DMS 273 (cell line): ENCODE data around the gene PTH2.

Source experiments
- DNase-seq: peaks from one replicate; lab custom pipeline; 2025; ENCODE audit not compliant: unreplicated experiment; lab: John Stamatoyannopoulos, UW

The PTH2 gene

DNA sequence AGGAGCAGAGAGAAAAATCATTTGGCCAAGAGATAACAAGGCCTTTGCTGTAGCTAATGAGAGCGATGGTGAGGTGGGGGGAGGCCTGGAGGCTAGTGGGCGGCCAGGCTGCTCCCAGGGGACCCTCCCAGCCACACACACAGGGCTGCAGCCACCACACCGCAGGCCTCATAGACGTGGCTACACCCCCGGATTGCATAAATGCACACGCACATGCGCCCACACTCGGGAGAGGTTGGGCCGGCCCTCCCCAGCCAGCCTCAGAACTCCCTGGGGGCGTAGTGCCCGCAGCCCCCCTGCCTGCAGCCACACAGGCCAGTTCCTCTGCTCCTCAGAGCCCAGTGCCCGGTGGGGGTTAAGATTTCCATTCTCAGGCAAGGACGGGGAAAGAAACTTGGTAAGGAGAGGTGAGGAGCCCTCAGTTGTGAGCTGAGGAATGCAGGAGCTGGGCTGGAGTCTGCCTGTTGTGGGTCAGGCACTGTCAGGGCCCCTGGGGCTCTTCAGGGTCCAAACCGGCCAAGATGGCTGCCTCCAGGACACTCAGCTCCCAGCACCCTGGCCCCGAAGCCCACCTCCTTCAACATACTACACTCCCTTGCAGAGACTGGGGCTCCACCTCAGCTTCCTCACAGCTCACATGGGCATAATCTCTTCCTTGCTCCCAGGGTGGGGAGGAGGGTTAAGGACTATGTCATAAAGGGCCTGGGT, 8.0 kb downstream of the PTH2 start:
- no peak for DNase-seq

DNA sequence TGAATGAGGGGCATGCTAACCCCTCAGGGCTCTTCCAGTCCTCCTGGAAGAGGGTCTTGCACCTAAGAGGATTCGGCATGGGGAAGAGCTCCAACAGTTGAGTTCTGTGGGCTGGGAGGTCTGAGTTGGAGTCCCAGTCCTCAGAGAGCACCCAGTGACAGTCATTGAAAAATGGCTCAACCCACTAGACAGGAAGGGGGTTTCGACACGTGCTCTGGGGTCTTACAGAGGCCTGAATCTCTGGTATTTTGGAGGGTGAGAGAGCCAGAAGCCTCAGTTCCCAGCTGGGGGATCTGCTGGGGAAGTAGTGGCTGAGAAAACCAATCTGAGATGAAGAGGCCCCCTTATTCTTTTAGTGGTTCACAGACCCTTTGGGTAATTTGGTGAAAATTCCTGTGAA, 9.0 kb downstream of the PTH2 start:
- no peak for DNase-seq

- no peak for DNase-seq
These were observed 9.9 kb downstream of the PTH2 start for GRCh38 chr19:49413348-49413747.

GRCh38 chr19:49411681-49412326, 11.4 kb downstream of the PTH2 start:
- DNase-seq: no peak

DNA sequence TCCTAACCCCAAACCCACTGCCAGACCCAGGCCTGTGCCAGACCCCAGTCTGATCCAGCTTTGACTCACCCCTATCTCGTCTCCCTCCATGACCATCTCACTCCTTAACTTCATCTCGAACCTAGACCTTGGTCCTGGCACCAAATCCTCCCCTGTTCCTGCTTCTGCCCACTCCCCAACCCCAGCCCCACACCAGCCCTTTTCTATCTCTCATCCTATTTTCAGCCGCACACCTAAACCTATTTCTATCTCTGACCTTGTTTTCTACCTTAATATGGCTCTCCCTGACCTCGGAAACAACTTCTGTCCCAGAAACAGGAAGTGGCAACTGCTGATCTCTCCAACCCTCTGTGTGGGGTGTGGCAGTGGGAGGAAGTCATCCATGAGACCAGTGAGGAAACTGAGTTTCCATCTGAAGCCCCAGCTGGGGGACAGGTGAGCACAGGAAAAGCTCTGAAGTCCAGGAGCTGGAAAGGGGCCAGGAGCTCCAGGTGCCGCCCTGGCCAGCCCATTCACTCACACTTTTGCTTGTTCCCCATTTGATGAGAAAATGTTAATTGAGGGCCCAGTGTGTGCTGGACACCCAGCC, 13.7 kb downstream of the PTH2 start:
- DNase-seq: no peak

- no peak for DNase-seq
These were observed 14.3 kb downstream of the PTH2 start for GRCh38 chr19:49408816-49409440.

DNA sequence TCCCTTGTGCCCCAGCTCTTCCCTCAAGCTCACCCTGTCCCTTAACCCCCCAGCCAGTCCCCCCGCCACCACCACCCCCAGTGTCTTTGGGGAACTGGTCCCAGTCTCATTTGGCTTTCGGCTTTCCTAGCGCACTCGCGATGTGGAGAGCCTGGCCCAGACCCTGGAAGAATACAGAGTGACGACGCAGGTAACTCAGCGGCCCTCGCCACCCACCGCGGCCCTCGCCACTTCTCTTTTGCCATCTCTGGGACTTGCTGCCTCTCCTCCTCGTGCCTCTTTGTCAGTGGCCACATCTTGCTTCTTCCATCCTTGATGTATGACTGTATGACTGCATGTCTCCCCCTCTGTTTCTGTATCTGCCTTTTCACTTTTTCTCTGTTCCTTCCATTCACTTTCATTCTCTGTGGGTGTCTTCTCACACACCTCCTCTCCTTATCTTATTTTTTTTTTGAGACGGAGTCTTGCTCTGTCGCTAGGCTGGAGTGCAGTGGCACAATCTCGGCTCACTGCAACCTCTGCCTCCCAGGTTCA, 15.7 kb downstream of the PTH2 start:
- DNase-seq: no peak

DNA sequence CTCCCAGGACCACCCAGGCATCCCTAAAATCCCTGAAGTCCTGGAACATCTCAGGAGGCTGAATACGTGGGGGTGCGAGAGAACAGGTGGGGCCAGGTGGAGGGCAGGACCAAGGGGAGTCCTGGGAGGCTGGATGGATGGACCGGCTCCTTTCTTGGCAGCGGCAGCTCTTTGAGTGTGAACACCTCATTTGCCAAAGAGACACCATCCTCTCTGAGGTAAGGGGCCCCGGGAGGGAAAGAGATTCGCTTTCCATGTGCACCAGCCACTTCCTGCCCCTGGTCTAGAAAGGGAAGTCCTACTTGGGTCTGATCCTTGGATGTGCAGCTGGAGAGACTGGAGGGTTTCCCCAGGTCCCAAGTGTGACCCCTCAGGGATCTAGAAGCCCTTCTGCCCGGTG, 16.2 kb downstream of the PTH2 start:
- DNase-seq: no peak

DNA sequence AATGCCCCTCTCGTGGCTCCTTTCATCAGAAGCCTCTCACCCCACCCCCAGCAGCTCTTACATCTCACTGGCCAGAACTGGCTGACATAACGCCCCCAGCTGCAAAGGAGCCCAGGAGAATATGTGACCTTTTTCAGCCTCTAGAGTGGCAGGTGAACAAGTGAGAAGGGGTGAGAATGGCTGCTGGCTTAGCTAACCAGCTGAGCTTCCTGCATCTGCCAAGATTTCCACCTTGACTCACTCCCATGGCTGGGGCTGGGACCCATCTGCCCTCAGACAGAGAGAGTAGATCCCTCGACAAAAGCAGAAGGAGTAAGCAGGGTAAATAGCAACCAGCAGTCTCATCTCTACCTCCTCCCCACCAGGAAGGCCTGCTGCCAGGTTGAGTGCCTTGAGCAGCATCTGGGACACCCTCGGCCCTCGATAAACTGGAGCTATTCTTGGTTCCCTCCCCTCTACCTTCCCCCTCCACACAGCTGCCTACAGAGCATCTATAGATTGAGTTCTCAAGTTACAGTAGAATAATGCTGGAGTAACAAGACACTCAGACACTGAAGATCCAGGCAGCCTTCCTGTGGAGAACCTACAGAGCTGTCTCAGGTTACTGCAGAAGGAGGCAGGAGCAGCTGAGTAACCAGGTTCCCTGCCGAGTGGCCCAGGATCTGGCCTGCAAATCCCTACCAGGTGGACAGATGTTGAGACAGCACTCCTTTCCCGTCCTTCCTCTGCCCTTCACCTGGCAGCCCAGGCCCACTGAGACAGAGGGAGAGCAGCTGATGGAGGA, 19.6 kb downstream of the PTH2 start:
- DNase-seq: peak; percentile 98

DNA sequence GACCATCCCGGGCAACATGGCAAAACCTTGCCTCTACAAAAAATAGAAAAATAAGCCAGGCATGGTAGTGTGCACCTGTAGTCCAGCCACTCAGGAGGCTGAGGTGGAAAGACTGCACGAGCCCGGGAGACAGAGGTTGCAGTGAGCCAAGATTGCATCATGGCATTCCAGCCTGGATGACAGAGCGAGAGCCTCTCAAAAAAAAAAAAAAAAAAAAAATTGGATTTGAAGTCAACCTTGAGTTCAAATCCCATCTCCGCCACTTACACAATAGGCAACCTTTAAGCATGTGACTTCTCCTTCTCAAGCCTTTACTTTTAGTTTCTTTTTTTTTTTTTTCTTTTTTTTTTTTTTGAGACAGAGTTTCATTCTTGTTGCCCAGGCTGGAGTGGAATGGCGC, 23.2 kb downstream of the PTH2 start:
- no peak for DNase-seq

- DNase-seq: no peak
These were observed 24.3 kb downstream of the PTH2 start for GRCh38 chr19:49398931-49399330.

DNA sequence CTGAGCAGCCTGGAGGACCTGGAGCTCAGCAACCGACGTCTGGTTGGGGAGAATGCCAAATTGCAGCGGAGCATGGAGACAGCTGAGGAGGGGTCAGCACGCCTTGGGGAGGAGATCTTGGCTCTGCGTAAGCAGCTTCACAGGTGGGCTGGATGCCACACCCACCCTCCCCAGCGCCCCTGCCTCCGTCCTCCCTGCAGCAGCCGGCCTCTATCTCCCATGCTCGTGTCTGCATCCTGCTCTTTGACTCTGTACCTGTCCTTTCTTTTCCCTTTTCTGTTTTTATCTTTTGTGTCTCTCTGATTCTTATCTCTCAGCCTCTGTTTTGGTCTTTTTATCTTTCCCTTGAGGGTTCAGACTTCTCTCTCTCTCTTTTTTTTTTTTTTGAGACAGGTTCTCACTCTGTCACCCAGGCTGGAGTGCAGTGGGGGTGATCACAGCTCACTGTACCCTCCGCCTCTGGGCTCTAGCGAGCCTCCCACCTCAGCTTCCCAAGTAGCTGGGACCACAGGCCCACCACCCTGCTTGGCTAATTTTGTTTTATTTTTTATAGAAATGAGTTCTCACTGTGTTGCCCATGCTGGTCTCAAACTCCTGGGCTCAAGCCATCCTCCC, 25.1 kb downstream of the PTH2 start:
- no peak for DNase-seq

- DNase-seq: no peak
These were observed 26.3 kb downstream of the PTH2 start for GRCh38 chr19:49396738-49397505.

DNA sequence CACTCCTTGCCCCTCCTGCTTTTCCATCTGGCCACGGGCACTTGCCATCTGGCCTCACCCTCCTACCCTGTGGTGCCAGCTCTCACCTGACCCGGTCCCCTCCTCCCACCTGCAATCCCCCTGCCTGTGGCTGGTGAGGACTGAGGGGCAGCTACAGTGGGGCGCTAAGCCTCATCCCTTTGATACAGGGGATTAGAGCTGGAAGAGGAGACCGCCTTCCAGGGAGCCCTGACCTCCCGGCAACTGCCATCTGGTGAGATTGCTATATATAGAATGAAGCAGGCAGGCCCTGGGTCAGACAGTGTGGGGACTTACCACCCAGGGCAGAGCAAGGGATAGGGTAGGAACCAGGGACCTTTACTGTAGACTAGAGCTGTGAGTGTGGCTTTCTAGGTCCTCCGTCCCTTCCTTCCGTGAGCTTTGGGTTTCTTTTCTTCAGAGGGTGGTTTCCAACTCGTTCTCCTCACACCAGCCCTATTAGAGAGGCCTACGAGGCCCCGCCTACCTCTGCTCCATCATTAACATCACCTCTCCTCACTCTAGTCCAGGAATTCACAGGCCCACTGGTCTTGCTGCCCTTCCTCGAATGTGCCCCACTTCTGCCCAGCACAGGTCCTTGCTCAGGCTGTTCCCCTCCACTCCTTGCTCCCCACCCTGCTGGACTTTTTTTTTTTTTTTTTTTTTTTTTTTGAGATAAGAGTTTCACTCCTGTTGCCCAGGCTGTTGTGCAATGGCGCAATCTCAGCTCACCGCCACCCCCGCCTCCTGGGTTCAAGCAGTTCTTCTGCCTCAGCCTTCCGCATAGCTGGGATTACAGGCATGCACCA, 27.4 kb downstream of the PTH2 start:
- peak; percentile 89 for DNase-seq

DNA sequence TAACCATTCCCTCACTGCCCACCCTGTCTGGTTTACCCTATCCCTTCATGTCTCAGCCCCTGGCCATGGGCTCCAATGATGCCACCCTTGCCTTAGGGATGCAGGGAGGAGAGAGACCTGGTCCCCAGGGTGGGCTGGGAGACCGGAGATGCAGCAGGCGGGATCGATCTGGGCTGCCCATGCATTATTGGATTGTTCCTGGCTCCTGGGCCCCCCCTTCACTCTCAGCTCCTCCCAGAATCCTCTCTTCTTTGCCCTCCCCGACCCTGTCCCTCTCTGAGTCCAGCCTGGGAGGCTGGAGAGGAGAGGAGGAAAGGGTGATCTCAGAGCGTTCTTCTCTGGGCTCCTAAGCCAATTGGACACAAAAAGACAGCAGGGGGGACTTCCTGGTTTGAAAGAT, 29.4 kb downstream of the PTH2 start:
- no peak for DNase-seq

DNA sequence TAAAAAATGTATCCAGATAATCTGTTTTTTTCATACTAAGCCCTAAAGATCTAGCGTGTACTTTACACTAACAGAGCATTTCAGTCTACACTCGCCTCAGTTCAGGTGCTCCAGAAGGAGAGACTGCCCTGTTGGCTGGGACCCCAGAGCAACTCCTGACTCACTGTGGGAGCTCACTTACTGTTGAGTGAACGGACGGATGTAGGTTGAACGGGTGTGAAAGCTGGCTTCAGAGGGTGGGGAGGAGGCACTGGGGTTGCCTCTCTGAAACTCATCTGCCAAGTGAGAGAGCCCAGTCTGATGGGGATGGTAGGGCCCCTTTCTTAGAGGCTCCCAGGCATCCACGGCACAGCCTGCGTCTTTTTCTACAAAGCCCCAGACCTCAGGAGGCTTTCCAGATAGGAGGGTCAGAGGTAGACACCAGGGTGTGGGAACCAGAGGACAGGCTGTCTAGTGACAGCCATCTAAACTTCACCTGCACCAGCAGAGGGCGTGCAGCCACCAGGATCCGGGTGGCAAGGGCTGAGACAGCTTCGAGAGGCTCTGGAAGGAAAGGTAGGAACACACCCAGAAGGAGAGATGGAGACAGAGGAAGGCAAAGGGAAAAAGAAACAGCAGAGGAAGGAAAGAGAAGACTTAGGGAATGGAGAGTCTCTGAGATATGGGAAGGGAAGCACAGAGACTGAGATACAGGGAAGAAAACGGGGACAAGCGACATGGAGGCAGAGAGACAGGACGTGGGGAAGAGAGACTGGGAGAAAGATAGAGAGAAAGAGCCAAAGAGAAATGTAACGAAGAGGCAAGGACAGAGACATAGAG, 31.5 kb downstream of the PTH2 start:
- DNase-seq: peak; percentile 93

GRCh38 chr19:49390929-49391359, 32.3 kb downstream of the PTH2 start:
- peak; percentile 53 for DNase-seq
